CD4-positive, alpha-beta T cell (primary cell): ENCODE data around the gene OLA1. TPM values are rescaled to one million over a fixed set of nuclear protein-coding genes. Genes with fewer than 3 reads are reported as not detected.

Source experiments
- ATAC-seq: fragments of 200-7000 bp; cut with Tn5 transposase; one replicate; pipeline ENCODE4 v1.10.0; 2022; ENCODE audit warnings: mild to moderate bottlenecking; ENCODE audit not compliant: poor library complexity
- CTCF ChIA-PET: fragments of 350-600 bp; sonication (Branson Sonifier 250); formaldehyde crosslinking; loops from one replicate; lab custom pipeline; 2021; ENCODE audit warnings: antibody characterized with exemption, inconsistent platforms; lab: Charles Lee
- POLR2A ChIA-PET: fragments of 350-600 bp; sonication (Branson Sonifier 250); formaldehyde crosslinking; loops from one replicate; lab custom pipeline; 2021; ENCODE audit warnings: antibody characterized with exemption, inconsistent platforms; lab: Charles Lee
- DNase-seq, 14 experiments: peaks; one replicate each; pipeline ENCODE4 v3.0.0-alpha.2; 2013 to 2020; ENCODE audit warnings: mixed read lengths in 2 of 14
- H3K27ac ChIP-seq, 2 donors: one replicate each; pipeline versions ENCODE4 v1.5.1 to v1.7.0; 2013; ENCODE audit warnings: low read length in 2 of 2, low read depth in 1 of 2, mild to moderate bottlenecking in 1 of 2
- H3K27me3 ChIP-seq, 2 experiments: 1 replicate in 1 of 2; 2 replicates in 1 of 2; pipeline versions ENCODE4 v1.6.1 to v1.7.0; 2013; ENCODE audit warnings: low read length in 2 of 2, control low read depth in 1 of 2, mild to moderate bottlenecking in 1 of 2, moderate library complexity in 1 of 2; ENCODE audit not compliant: insufficient read depth in 2 of 2, control insufficient read depth in 1 of 2
- H3K36me3 ChIP-seq: one replicate; pipeline ENCODE4 v1.6.1; 2013; ENCODE audit warnings: low read length, control low read depth; ENCODE audit not compliant: insufficient read depth
- H3K4me1 ChIP-seq: one replicate; pipeline ENCODE4 v1.6.1; 2013; ENCODE audit warnings: low read length, control low read depth; ENCODE audit not compliant: insufficient read depth
- H3K4me3 ChIP-seq: one replicate; pipeline ENCODE4 v1.5.1; 2013; ENCODE audit warnings: mild to moderate bottlenecking, low read length, moderate library complexity
- H3K9me3 ChIP-seq, 2 experiments: 1 replicate in 1 of 2; 2 replicates in 1 of 2; pipeline versions ENCODE4 v1.6.1 to v1.7.0; 2013; ENCODE audit warnings: low read length in 2 of 2, mild to moderate bottlenecking in 2 of 2, control low read depth in 1 of 2, moderate library complexity in 1 of 2; ENCODE audit not compliant: control insufficient read depth in 1 of 2, insufficient read depth in 1 of 2
- H3K27ac Mint-ChIP-seq: one replicate; pipeline ENCODE4 v1.8.0; 2020; ENCODE audit warnings: mixed read lengths
- H3K27me3 Mint-ChIP-seq: one replicate; pipeline ENCODE4 v1.8.0; 2021; ENCODE audit warnings: mixed read lengths
- H3K36me3 Mint-ChIP-seq: one replicate; pipeline ENCODE4 v1.8.0; 2021; ENCODE audit warnings: low read depth, mixed read lengths
- H3K4me1 Mint-ChIP-seq: one replicate; pipeline ENCODE4 v1.8.0; 2021; ENCODE audit warnings: low read depth, mixed read lengths
- H3K4me3 Mint-ChIP-seq: one replicate; pipeline ENCODE4 v1.8.0; 2020; ENCODE audit warnings: mild to moderate bottlenecking, mixed read lengths
- H3K9me3 Mint-ChIP-seq: one replicate; pipeline ENCODE4 v1.8.0; 2020; ENCODE audit warnings: mixed read lengths
- CTCF ChIP-seq: fragments of 200-600 bp; IDR thresholded peaks from one replicate; pipeline ENCODE4 v1.8.0; 2022; ENCODE audit warnings: antibody characterized with exemption, mild to moderate bottlenecking
- intact Hi-C, 2 experiments: fragments of 100-400 bp; cut with DNase I in 1 of 2; cut with micrococcal nuclease in 1 of 2; formaldehyde crosslinking; loops; one replicate each; pipeline versions ENCODE4 v1.15.1 to v1.9.0; 2023 to 2025; cut with DNase I, micrococcal nuclease
- total RNA-seq, 174 experiments: library from RNA in 2 of 174; stranded (reverse) in 2 of 174; gene quantifications; one replicate each; pipeline ENCODE4 v1.2.3 and lab custom pipeline; 2021 to 2026

The OLA1 gene
- total RNA-seq, 2 experiments from 2014 or later: 38.1 to 40.5 TPM

DNA sequence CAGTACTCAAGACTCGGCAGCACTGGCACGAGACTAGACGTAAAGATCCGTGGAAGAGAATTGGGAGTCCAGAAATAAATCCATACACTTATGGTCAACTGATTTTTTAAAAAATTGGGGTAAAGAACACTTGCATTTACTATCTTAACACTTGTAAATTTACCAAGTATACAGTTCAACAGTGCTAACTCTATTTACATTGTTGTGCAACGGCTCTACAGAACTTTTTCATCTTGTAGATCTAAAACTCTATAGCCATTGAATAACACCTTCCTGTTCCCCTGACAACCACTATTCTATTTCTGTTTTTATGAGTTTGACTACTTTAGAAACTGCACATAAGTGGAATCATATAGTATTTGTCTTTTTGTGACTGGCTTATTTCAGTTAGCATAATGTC is 153.8 kb downstream of the OLA1 start:
- Mint-ChIP-seq H3K27ac (no peak overlapping the region), H3K4me3 (no peak overlapping the region), H3K4me1 (no peaks in the 10 kb centered on the region), H3K9me3 (no peaks in the 10 kb centered on the region), H3K36me3 (peaks cover 16% of the 10 kb centered on the region), H3K27me3 (no peaks in the 10 kb centered on the region)
- ATAC-seq (no peak), DNase-seq (no peak)
- intact Hi-C loops: no loop called here
- ChIA-PET POLR2A (no interaction called here), CTCF (interaction anchor here (2.1 kb wide), 1 partner anchor 11 kb away, joined by 5 read pairs; no protein-coding TSS in a partner anchor)
- Histone ChIP-seq H3K36me3 (peaks cover 3% of the 10 kb centered on the region), H3K27me3 (no peaks in the 10 kb centered on the region), H3K4me1 (no peaks in the 10 kb centered on the region), H3K9me3 (no peaks in the 10 kb centered on the region), H3K27ac (no peak overlapping the region), H3K4me3 (no peak overlapping the region)
- TF ChIP-seq CTCF: no peak

GRCh38 chr2:174090476-174090875 is 157.9 kb downstream of the OLA1 start:
- Mint-ChIP-seq H3K36me3 (peaks cover 25% of the 10 kb centered on the region), H3K4me3 (no peak overlapping the region), H3K27ac (no peak overlapping the region), H3K27me3 (no peaks in the 10 kb centered on the region), H3K4me1 (no peaks in the 10 kb centered on the region), H3K9me3 (no peaks in the 10 kb centered on the region)
- Histone ChIP-seq H3K4me3 (no peak overlapping the region), H3K27ac (no peak overlapping the region), H3K9me3 (no peaks in the 10 kb centered on the region), H3K27me3 (no peaks in the 10 kb centered on the region), H3K4me1 (no peaks in the 10 kb centered on the region), H3K36me3 (peaks cover 3% of the 10 kb centered on the region)
- no peak for TF ChIP-seq CTCF
- ATAC-seq (no peak), DNase-seq (no peak)
- ChIA-PET POLR2A (no interaction called here), CTCF (no interaction called here)
- intact Hi-C loops: no loop called here

GRCh38 chr2:174088706-174089460 is 159.4 kb downstream of the OLA1 start:
- H3K27ac Mint-ChIP-seq: no peak overlapping the region
- no peak for DNase-seq
- intact Hi-C loops: no loop called here
- Histone ChIP-seq H3K9me3 (no peaks in the 10 kb centered on the region), H3K4me3 (no peak overlapping the region), H3K4me1 (no peaks in the 10 kb centered on the region), H3K27me3 (no peaks in the 10 kb centered on the region), H3K27ac (no peak overlapping the region), H3K36me3 (peaks cover 3% of the 10 kb centered on the region)
- no peaks in the 10 kb centered on the region for H3K4me1 Mint-ChIP-seq
- no peaks in the 10 kb centered on the region for H3K9me3 Mint-ChIP-seq
- no peak overlapping the region for H3K4me3 Mint-ChIP-seq
- TF ChIP-seq CTCF: no peak
- ChIA-PET CTCF (no interaction called here), POLR2A (no interaction called here)
- no peaks in the 10 kb centered on the region for H3K27me3 Mint-ChIP-seq
- ATAC-seq: no peak
- H3K36me3 Mint-ChIP-seq: peaks cover 10% of the 10 kb centered on the region
